Breast epithelium (tissue), 4 donors: ENCODE data around the gene HDAC10. TPM values are rescaled to one million over a fixed set of nuclear protein-coding genes. Genes with fewer than 3 reads are reported as not detected.
A peak's percentile ranks its signal among the peaks of the same experiment; 100 is the strongest.

Source experiments
- DNase-seq, 2 donors: peaks; one replicate each; pipeline ENCODE4 v3.0.0-alpha.2; 2019; ENCODE audit warnings: low spot score in 2 of 2
- H3K27ac ChIP-seq, 2 donors: fragments of 200-600 bp; sonication (generic) in 1 of 2; one replicate each; pipeline ENCODE4 v1.5.1; 2016 to 2019; ENCODE audit warnings: mild to moderate bottlenecking in 1 of 2
- H3K27me3 ChIP-seq, 2 donors: fragments of 200-600 bp; sonication (generic) in 1 of 2; one replicate each; pipeline versions ENCODE4 v1.5.1 to v1.6.0; 2017 to 2019; ENCODE audit warnings: control low read depth in 1 of 2, mild to moderate bottlenecking in 1 of 2
- H3K36me3 ChIP-seq: fragments of 200-600 bp; one replicate; pipeline ENCODE4 v1.5.1; 2019
- H3K4me1 ChIP-seq, 2 donors: fragments of 200-600 bp; sonication (generic); one replicate each; pipeline ENCODE4 v1.5.1; 2016 to 2019; ENCODE audit warnings: control low read depth in 1 of 2
- H3K4me3 ChIP-seq, 3 donors: fragments of 200-600 bp; sonication (generic); 1 replicate in 2 of 3; 2 replicates in 1 of 3; pipeline ENCODE4 v1.5.1; 2016 to 2019; ENCODE audit warnings: mild to moderate bottlenecking in 3 of 3, moderate library complexity in 2 of 3
- H3K9me3 ChIP-seq, 2 donors: fragments of 200-600 bp; sonication (generic) in 1 of 2; one replicate each; pipeline ENCODE4 v1.5.1; 2016 to 2019; ENCODE audit warnings: control low read depth in 1 of 2
- CTCF ChIP-seq, 3 donors: fragments of 450-650 bp; IDR thresholded peaks; one replicate each; pipeline ENCODE4 v1.5.1; 2016 to 2017; ENCODE audit warnings: antibody characterized with exemption in 3 of 3, mild to moderate bottlenecking in 3 of 3, moderate library complexity in 3 of 3
- POLR2A ChIP-seq: fragments of 450-650 bp; IDR thresholded peaks from one replicate; pipeline ENCODE4 v1.6.1; 2016; ENCODE audit warnings: antibody characterized with exemption, mild to moderate bottlenecking, moderate library complexity
- POLR2AphosphoS5 ChIP-seq, 3 donors: sonication (generic); formaldehyde crosslinking; IDR thresholded peaks; one replicate each; pipeline ENCODE4 v1.6.1; 2017; ENCODE audit warnings: antibody characterized with exemption in 3 of 3
- intact Hi-C: fragments of 100-400 bp; cut with DNase I; formaldehyde crosslinking; loops from one replicate; pipeline ENCODE4 v1.15.1; 2023; ENCODE audit warnings: low total_unique reads
- total RNA-seq, 3 donors: library from RNA; depleted of rRNA; stranded (reverse); fragments of >200 nt; gene quantifications; one replicate each; pipeline ENCODE4 v1.1.0, GENCODE V29; 2016

The HDAC10 gene
- total RNA-seq, 3 donors from 2014 or later: 22.9 to 35.7 (median 29.4) TPM

GRCh38 chr22:50208939-50209892, 41.8 kb downstream of the HDAC10 start:
- no peak overlapping the region for H3K27ac ChIP-seq
- H3K36me3 ChIP-seq: no peaks in the 10 kb centered on the region
- H3K4me3 ChIP-seq: no peak overlapping the region
- H3K4me1 ChIP-seq: no peaks in the 10 kb centered on the region
- no peaks in the 10 kb centered on the region for H3K9me3 ChIP-seq
- DNase-seq: no peak
- H3K27me3 ChIP-seq: no peaks in the 10 kb centered on the region
- no peak for TF ChIP-seq POLR2A
- no peak for TF ChIP-seq POLR2AphosphoS5 (IDR thresholded peaks at IDR 0.05)
- TF ChIP-seq CTCF (IDR thresholded peaks at IDR 0.05): no peak
- intact Hi-C loops: loop anchor here (10.0 kb wide), 1 partner anchor 54 kb away; no protein-coding TSS in a partner anchor

GRCh38 chr22:50208430-50208938, 42.6 kb downstream of the HDAC10 start:
- Histone ChIP-seq H3K36me3 (no peaks in the 10 kb centered on the region), H3K4me3 (no peak overlapping the region), H3K27me3 (no peaks in the 10 kb centered on the region), H3K27ac (no peak overlapping the region), H3K4me1 (no peaks in the 10 kb centered on the region), H3K9me3 (no peaks in the 10 kb centered on the region)
- TF ChIP-seq POLR2AphosphoS5 (IDR thresholded peaks at IDR 0.05) (no peak), CTCF (IDR thresholded peaks at IDR 0.05) (no peak), POLR2A (no peak)
- intact Hi-C loops: loop anchor here (10.0 kb wide), 1 partner anchor 54 kb away; no protein-coding TSS in a partner anchor
- no peak for DNase-seq

- no peaks in the 10 kb centered on the region for H3K9me3 ChIP-seq
- H3K27ac ChIP-seq: no peak overlapping the region
- TF ChIP-seq CTCF (IDR thresholded peaks at IDR 0.05) (no peak), POLR2AphosphoS5 (IDR thresholded peaks at IDR 0.05) (no peak), POLR2A (no peak)
- no peaks in the 10 kb centered on the region for H3K4me1 ChIP-seq
- intact Hi-C loops: loop anchor here (10.0 kb wide), 1 partner anchor 53 kb away; no protein-coding TSS in a partner anchor
- no peak for DNase-seq
- H3K27me3 ChIP-seq: no peaks in the 10 kb centered on the region
- H3K36me3 ChIP-seq: no peaks in the 10 kb centered on the region
- no peak overlapping the region for H3K4me3 ChIP-seq
Observed at GRCh38 chr22:50207383-50208140, 43.5 kb downstream of the HDAC10 start.

- TF ChIP-seq POLR2AphosphoS5 (IDR thresholded peaks at IDR 0.05) (no peak), POLR2A (no peak), CTCF (IDR thresholded peaks at IDR 0.05) (no peak)
- intact Hi-C loops: loop anchor here (10.0 kb wide), 1 partner anchor 52 kb away; no protein-coding TSS in a partner anchor
- no peak overlapping the region for H3K4me3 ChIP-seq
- no peaks in the 10 kb centered on the region for H3K27me3 ChIP-seq
- H3K9me3 ChIP-seq: no peaks in the 10 kb centered on the region
- no peak for DNase-seq
- H3K36me3 ChIP-seq: no peaks in the 10 kb centered on the region
- peak overlapping the region in 1 of 2 donors; percentile 3 for H3K27ac ChIP-seq
- H3K4me1 ChIP-seq: no peaks in the 10 kb centered on the region
Observed at GRCh38 chr22:50206599-50206998, 44.5 kb downstream of the HDAC10 start.
